ENCODE measurements around the gene CLCN4.

GRCh38 chrX:10142041-10142599, 14.7 kb upstream of the CLCN4 start:
- TF ChIP-seq, protein P1, sequence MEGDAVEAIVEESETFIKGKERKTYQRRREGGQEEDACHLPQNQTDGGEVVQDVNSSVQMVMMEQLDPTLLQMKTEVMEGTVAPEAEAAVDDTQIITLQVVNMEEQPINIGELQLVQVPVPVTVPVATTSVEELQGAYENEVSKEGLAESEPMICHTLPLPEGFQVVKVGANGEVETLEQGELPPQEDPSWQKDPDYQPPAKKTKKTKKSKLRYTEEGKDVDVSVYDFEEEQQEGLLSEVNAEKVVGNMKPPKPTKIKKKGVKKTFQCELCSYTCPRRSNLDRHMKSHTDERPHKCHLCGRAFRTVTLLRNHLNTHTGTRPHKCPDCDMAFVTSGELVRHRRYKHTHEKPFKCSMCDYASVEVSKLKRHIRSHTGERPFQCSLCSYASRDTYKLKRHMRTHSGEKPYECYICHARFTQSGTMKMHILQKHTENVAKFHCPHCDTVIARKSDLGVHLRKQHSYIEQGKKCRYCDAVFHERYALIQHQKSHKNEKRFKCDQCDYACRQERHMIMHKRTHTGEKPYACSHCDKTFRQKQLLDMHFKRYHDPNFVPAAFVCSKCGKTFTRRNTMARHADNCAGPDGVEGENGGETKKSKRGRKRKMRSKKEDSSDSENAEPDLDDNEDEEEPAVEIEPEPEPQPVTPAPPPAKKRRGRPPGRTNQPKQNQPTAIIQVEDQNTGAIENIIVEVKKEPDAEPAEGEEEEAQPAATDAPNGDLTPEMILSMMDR (IDR thresholded peaks at IDR 0.05), result no peak
- TF ChIP-seq POLR2AphosphoS5 (IDR thresholded peaks at IDR 0.05) (no peak), POLR2A (IDR thresholded peaks at IDR 0.05) (no peak)

Measured in stomach (tissue), 4 donors.